Stimulated activated CD8-positive, alpha-beta memory T cell treated with anti-CD3 and anti-CD28 coated beads, Interleukin-7, amount 100 ng/mL, for 48 hours (primary cell): Measurements from ENCODE around the gene TKT.

Experiments
- DNase-seq, 2 donors: peaks; one replicate each; pipeline ENCODE4 v3.0.0-alpha.2; 2020; ENCODE audit warnings: low read depth in 1 of 2; ENCODE audit errors: extremely low read depth in 1 of 2

TKT gene

DNA sequence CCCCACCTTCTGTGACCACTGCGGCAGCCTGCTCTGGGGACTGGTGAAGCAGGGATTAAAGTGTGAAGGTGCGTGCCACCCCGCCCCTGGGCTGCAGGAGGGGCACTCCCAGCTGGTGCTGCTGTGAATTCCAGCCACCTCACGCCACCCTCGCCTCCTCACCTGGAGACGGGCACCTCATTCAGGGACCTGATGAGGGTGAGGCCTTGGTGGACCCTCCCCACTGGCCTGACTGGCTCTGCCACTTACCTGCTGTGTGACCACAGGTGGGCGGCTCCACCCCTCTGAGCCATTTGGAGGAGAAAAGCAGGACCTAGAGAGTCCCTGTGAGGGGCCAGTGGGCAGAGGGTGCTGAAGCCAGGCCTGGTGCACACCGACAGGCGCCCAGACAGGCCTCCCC lies 72.3 kb downstream of the TKT start:
- no peak for DNase-seq

- DNase-seq = no peak
Measured at GRCh38 chr3:53182764-53183355, 73.0 kb downstream of the TKT start.

GRCh38 chr3:53181528-53181927 lies 74.3 kb downstream of the TKT start:
- no peak for DNase-seq

GRCh38 chr3:53181024-53181371 lies 74.8 kb downstream of the TKT start:
- no peak for DNase-seq

DNA sequence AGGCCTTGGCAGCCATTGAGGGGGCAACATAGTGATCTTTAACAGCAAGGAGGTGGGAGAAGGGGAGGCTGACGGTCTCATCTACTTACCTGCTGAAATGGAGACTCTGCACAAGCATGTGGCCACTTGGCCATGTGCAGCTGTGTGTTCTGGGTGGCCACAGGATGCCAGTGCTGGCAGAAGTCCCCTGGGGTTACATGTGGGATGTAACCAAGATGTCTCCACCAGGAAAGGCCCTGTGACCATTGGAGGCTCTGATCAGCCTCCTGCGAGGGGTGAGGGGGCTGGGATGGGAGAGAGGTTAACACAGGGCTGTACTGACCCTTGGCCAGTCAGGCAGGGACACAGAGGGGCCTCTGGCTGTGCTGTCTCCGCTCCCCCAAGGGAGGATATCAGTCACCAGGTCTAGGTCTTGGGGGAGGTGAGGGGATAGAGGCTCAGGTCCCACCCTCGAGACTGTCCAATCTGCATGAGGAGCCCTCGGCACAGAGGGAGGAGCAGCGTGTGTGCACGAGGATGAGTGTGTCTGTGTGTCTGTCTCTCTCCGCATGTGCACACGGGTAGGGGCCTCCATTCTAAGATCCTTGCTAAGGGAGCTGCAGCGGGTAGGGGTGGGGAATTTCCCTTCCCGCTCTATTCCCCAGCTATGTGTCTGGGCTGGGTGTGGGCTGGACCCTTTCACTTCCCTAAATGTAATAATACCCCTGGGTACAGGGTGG lies 75.4 kb downstream of the TKT start:
- DNase-seq = no peak

DNA sequence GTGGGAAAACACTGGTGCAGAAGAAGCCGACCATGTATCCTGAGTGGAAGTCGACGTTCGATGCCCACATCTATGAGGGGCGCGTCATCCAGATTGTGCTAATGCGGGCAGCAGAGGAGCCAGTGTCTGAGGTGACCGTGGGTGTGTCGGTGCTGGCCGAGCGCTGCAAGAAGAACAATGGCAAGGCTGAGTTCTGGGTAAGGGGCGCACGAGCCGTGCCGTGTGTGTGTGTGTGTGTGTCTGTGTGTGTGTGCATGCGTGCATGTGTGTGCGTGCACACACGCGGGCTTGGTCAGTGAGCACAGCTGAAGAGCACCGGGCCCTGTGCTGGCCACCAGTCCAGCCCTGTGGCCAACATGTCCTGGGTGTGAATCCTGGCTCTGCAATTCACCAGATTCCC lies 76.2 kb downstream of the TKT start:
- no peak for DNase-seq

GRCh38 chr3:53178246-53178645 lies 77.6 kb downstream of the TKT start:
- DNase-seq = no peak

- no peak for DNase-seq
Measured at GRCh38 chr3:53175613-53176540, 79.9 kb downstream of the TKT start.
